HG03469 (cell line): Measurements from ENCODE around the gene F2R.
A peak's percentile ranks its signal among the peaks of the same experiment; 100 is the strongest.

Source experiments
- ATAC-seq: cut with Tn5 transposase; IDR thresholded peaks from one replicate; pipeline ENCODE4 v1.9.1; 2021; ENCODE audit warnings: mild to moderate bottlenecking, moderate library complexity, moderate number of reproducible peaks; ENCODE audit not compliant: unreplicated experiment

The F2R gene

DNA sequence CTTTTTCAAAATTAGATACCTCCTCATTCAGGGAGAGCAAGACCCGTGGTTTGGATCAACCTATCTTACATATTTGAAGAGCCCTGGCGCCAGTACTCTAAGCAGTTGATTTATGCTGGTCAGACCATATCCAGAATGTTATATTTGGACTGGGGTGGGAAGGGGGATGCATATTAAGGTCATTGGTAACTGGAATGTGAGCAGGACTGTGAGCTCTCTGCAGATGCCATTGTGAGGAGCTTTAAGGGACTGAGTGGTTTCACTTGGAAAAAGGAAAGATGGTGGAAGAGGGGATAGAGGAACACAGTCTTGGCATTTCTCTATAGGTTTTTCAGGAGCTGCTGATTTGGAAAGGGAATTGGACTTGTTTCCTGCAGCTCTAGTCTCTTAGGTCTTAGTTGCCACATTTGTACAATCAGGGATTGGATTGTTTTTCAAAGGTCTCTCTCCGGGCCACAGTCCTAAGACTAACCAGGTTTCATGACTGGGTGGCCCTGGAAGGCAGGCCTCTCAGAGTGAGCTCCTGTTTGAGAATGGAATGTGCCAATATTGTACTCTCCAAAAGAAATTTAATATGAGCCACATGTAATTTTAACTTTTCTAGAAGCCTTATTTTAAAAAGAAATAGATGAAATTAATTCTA lies 25.8 kb upstream of the F2R start:
- no peak for ATAC-seq

GRCh38 chr5:76690704-76691466 lies 25.0 kb upstream of the F2R start:
- ATAC-seq: no peak

DNA sequence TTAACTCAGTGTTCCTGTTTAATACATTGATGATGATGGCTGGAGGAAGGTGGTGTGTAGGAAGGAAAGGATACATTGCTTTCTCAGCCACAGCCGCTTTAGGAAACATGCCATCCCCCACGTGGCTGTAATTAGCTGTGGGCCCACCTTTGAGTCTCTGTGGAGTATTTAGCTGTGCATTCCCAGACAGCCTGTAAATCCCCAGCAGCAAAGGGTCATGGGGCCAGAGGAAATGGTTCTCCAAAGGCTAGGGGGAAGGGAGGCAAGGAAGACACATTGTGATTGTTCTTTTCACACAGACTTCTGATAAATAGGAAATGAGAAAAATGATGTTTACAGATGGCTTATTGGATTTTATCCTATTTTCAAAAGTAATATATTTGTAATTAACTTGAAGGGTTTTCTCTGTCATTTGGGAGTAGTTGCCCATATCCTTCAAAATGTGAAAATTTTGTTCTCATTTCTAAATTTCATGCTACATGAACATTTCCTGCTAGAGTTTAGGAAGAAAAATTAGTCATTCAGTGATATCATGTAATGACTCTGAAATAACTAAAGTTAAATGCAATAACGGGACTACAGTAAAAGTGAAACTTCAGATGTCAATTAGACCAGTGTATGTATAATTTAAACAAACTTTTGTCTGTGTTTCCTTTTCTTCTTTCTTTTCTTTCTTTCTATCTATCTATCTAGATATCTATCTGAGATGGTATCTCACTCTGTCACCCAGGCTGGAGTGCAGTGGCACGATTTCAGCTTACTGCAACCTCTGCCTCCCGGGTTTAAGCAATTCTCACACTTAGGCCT lies 24.3 kb upstream of the F2R start:
- no peak for ATAC-seq

- no peak for ATAC-seq
Measured at GRCh38 chr5:76692274-76692540, 23.7 kb upstream of the F2R start.

- no peak for ATAC-seq
Measured at GRCh38 chr5:76692651-76693050, 23.3 kb upstream of the F2R start.

- no peak for ATAC-seq
Measured at GRCh38 chr5:76693141-76693540, 22.8 kb upstream of the F2R start.

DNA sequence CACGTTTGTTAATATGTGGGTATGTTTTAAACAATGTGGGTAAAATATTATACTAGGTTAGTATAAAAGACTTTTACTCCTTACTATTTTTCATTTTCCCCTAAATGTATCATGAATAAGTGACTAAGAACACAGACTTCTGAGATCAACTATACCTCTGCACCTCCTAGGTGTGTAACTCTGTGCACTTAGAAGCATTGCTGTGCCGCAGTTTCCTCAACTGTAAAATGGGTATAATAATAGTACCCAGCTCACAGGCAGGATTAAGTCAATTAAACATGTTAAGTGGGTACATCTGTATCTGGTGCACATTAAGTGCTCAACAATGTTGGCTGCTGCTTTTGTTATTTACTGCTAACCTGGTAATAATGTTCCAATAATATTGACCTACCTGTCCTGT lies 21.6 kb upstream of the F2R start:
- ATAC-seq: no peak

DNA sequence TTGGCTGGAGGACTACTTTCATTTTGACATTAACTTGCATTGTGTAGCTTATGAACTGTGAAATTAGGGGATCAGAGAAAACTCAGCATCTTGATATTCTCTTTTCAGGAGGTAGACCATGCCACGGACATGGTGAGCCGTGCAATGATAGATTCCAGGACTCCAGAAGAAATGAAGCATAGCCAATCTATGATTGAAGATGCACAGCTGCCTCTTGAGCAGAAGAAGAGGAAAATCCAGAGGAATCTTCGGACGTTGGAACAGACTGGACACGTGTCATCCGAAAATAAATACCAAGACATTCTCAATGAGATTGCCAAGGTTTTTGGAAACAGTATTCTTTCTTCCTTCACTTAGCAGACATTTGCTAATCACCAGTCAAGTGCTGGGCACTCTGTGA lies 20.6 kb upstream of the F2R start:
- ATAC-seq: no peak

DNA sequence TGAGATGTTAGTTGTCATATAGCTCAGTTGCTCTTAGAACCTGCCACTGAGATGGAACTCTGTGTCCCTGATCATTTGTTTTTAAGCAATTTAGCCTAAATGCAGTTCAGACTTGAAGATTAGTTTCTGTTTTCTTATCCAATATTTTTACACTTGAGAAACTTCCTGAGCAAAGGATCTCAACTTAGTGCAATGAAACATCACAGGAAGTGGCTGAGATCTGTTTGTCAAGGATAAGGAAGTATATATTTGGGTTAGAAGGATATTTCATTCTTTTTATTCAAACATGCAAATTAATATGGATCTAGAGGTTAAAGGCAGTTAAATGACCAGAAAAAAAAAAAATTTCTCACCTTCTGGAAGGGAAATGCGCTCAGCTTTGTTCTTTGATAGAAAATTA lies 19.7 kb upstream of the F2R start:
- ATAC-seq: no peak

DNA sequence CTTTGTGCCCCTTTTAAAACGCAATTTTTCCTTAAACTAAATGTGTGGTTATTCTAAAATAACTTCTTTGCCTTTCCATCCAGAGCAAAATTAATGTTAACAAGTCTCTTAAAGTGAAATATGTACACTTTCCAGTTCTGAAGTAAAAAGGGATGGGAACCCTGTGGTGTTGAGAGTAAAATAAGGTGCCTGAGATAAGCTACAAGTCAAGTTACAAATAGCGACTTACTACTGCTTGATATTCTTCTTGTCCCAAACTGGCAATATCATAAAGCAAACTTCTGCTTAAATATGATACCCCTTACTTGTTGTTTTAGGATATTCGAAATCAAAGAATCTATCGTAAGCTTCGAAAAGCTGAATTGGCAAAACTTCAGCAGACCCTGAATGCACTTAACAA lies 18.3 kb upstream of the F2R start:
- no peak for ATAC-seq

- no peak for ATAC-seq
Measured at GRCh38 chr5:76700571-76700970, 15.4 kb upstream of the F2R start.

DNA sequence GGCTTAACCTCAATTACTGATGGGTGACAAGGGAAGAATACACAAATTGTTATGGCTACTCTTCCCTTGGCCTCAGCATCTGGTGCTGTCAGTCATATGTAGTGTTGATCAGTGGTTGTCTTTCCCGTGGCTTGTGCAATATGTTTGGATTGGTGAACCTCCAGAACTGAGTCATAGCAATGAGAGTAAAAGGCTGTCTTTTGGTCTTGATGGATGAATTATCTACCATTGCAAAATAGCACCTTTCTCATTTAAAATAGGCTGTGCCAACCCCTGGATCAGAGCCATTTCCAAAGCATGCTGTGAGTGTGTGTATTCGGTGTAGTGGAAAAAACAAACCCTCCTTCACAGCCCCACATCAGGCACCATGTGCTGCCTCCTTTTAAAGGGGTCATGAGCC lies 14.6 kb upstream of the F2R start:
- no peak for ATAC-seq

DNA sequence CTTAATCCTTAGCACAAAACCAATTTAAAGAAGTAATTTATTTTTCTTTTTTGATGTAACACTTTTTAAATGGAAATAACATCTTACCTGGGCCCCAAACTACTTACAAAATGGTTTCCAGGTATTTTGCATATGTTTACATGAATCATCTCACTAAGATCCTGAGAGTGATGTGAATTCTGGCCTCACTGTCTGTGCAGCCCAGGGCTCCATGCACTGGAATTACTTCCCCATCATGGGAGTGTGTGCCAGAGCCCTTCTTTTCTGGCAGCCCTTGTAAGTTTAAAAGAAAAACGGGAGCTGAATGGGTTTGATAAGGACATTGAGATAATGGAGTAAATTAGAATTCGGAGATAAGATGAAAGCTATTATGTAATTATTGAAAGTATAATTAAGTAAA lies 12.2 kb upstream of the F2R start:
- ATAC-seq: no peak

- ATAC-seq: no peak
Measured at GRCh38 chr5:76704131-76704663, 11.7 kb upstream of the F2R start.

DNA sequence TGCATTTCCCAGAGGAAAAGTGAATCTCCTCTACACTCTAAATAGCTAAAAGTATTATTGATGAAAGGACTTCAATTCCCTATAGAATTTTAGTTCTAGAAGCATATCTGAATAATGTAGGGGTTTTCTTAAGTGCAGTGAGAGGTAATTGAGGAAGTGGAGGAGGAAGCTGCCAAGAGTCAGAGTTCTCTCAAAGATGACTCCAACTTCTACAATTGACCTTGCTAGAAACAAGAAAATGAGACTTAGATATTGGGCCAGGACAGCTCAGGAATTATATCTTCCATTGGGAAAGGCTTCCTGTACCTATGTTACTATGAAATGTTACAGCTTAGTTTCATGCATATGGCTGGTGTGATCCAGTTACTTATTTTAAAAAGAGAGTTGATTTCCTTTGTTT lies 10.4 kb upstream of the F2R start:
- ATAC-seq: no peak

GRCh38 chr5:76709762-76710161 lies 6.2 kb upstream of the F2R start:
- ATAC-seq: no peak

DNA sequence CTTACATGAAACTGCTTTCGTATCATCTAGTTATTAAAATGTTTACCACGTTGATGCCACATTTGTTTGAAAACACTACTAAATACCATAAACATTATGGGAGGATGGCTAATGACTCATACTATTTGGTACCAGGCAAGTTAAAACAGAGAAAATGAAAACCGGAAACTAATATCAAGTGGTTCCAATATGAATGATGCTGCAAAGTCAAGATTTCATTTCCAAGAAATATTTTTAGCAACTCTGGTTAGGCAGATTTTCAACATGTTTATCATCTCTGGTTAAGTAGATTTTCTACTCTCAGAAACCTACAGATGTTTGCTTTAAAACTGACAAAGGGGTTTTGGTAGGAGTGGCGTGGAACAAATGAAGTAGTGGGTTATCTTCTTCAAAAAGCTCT lies 4.9 kb upstream of the F2R start:
- peak; percentile 49 for ATAC-seq

GRCh38 chr5:76714751-76715485 lies 1.0 kb upstream of the F2R start:
- no peak for ATAC-seq

DNA sequence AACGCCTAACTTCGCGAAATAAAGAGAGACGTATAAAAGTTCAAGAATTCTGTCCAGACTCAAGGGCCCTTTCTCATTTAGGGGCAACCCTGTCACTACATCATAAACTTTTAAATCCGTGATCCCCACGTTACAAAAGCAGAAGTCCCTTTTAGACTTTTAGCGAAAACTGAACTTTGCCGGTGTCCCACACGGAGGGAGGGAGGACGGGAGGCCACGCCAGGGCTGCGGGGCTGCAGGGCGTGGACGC lies 515 bp upstream of the F2R start:
- no peak for ATAC-seq

DNA sequence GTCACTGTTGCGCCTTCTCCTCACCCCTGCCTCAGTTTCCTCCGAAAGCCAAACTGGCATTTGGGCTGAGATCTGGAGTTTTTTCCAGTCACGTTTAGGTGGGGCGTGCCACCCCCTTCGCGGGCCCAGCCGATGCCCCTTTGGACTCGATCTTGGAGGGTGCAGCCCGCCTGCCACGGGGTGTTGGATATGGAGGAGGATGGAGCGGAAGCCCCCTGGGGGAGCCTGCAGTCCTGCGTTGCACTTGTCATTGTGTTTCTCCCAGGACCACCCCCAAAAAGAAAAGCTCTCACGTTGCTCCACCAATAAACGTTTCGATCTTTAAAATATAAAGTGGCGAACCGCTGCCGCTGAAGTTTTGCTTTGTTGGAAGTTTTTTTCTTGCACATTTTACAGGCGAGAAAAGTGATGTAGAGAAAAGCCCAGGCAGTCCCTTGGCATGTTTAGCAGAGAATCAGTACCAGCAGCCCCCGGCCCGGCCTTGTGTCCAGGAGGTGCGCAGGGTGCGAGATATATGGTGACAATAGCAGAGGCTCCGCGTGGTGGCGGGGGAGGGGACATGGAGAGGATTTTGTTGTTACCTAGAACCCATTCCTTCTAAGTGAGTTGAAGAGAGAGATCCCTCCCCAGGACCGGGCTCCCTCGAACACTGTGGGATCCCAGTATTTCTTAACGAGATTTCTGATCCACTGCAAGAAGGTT lies 681 bp downstream of the F2R start:
- ATAC-seq: no peak
